Heart left ventricle (tissue), 16 donors: ENCODE measurements around the gene LINGO1. TPM values are rescaled to one million over a fixed set of nuclear protein-coding genes. Genes with fewer than 3 reads are reported as not detected.

ENCODE experiments used
- ATAC-seq, 4 donors: fragments of 200-7000 bp; cut with Tn5 transposase; one replicate each; pipeline ENCODE4 v1.9.1; 2020 to 2022; ENCODE audit warnings: moderate library complexity in 4 of 4, mild to moderate bottlenecking in 3 of 4, moderate number of reproducible peaks in 1 of 4
- DNase-seq, 5 donors: peaks; one replicate each; pipeline ENCODE4 v3.0.0-alpha.2; 2020
- H3K27ac ChIP-seq, 12 donors: fragments of 200-600 bp; sonication (generic) in 4 of 12; one replicate each; pipeline versions ENCODE4 v1.5.0 to v1.8.0; 2016 to 2022; ENCODE audit warnings: mild to moderate bottlenecking in 2 of 12
- H3K27me3 ChIP-seq, 9 donors: fragments of 200-600 bp; sonication (generic) in 2 of 9; one replicate each; pipeline versions ENCODE4 v1.5.1 to v1.8.0; 2016 to 2022; ENCODE audit warnings: mild to moderate bottlenecking in 3 of 9
- H3K36me3 ChIP-seq, 9 donors: fragments of 200-600 bp; sonication (generic) in 2 of 9; one replicate each; pipeline versions ENCODE4 v1.5.0 to v1.8.0; 2018 to 2022; ENCODE audit warnings: mild to moderate bottlenecking in 2 of 9
- H3K4me1 ChIP-seq, 12 donors: fragments of 200-600 bp; sonication (generic) in 4 of 12; one replicate each; pipeline versions ENCODE4 v1.5.0 to v1.8.0; 2016 to 2022; ENCODE audit warnings: mild to moderate bottlenecking in 3 of 12
- H3K4me3 ChIP-seq, 12 donors: fragments of 200-600 bp; sonication (generic) in 4 of 12; one replicate each; pipeline versions ENCODE4 v1.5.0 to v1.8.0; 2017 to 2022; ENCODE audit warnings: mild to moderate bottlenecking in 9 of 12, moderate library complexity in 4 of 12
- H3K9me3 ChIP-seq, 12 donors: fragments of 200-600 bp; sonication (generic) in 4 of 12; one replicate each; pipeline versions ENCODE4 v1.5.0 to v1.8.0; 2016 to 2022; ENCODE audit warnings: mild to moderate bottlenecking in 1 of 12
- CTCF ChIP-seq, 12 donors: fragments of 200-600 bp; sonication (generic) in 4 of 12; IDR thresholded peaks; one replicate each; pipeline versions ENCODE4 v1.5.0 to v1.8.0; 2018 to 2022; ENCODE audit warnings: antibody characterized with exemption in 12 of 12, mild to moderate bottlenecking in 5 of 12
- POLR2A ChIP-seq, 2 donors: fragments of 450-650 bp; IDR thresholded peaks; one replicate each; pipeline ENCODE4 v1.6.1; 2017; ENCODE audit warnings: antibody characterized with exemption in 2 of 2, mild to moderate bottlenecking in 2 of 2, moderate library complexity in 2 of 2
- WGBS, 4 donors: extraction: QIAGEN DNeasy Blood & Tissue Kit in 2 of 4; methylation state at CpG; one replicate each; pipeline versions ENCODE4 v1.1.5 to v1.1.7; 2013 to 2018; 5-methylcytosine and 5-hydroxymethylcytosine counted together
- intact Hi-C, 10 donors: fragments of 100-400 bp; cut with DNase I; formaldehyde crosslinking; loops; one replicate each; pipeline versions ENCODE4 v1.11.1 to v1.14.2; 2022
- long read RNA-seq, 3 donors: library from polyadenylated mRNA; unstranded; transcript quantifications; one replicate each; pipeline ENCODE4 v2.0.0, GENCODE V29; 2020 to 2021
- polyA plus RNA-seq, 2 donors: library from polyadenylated mRNA; stranded (reverse); fragments of 200-250 nt; gene quantifications; one replicate each; pipeline ENCODE4 v1.2.3, GENCODE V29; 2013
- total RNA-seq, 9 donors: library from RNA; depleted of rRNA in 2 of 9; stranded (reverse); fragments of >200 nt in 2 of 9; fragmentation: NEBNext Ultra II Directional in 3 of 9; extraction: Animal tissue kit (Norgen Biotek cat#: 25700) in 3 of 9; gene quantifications; one replicate each; pipeline versions ENCODE4 v1.1.0 to v1.2.4, GENCODE V29; 2016 to 2023
- donor health status: ischemic (EF 13 %, LVEDD 7.1; RV severe dilation, severe dysfunction).
- donor health status: healthy with polysubstance abuse.
- donor health status: DM: no; HTN: yes; CAD: no.
- donor health status: DM: no; HTN: no; CAD: no.
- donor health status: ischemic (EF 25% LVEDD 6.9; RV normal size, moderate dysfunction).
- donor health status: ischemic (EF 25% LVEDD 5.7; RV mildly dilated, moderate dysfunction).
- donor health status: healthy.
- donor health status: DM: yes; HTN: yes; CAD: no.
- donor health status: ischemic (EF 35%, LVEDD 5.7; RV mildly dilated, moderate dysfunction).
- donor health status: nonischemic (EF 11% LVEDD 7.7; RV severe dilation, severe dysfunction).
- donor health status: DM: yes; HTN: yes; CAD: no.
- donor health status: PGD.
- donor health status: ischemic (EF 29% LVEDD 5.4; RV normal size, mild dysfunction).
- donor health status: nonischemic (EF 23%, LVEDD 6.1; RV moderate dilation, normal function).

The LINGO1 gene, protein sequence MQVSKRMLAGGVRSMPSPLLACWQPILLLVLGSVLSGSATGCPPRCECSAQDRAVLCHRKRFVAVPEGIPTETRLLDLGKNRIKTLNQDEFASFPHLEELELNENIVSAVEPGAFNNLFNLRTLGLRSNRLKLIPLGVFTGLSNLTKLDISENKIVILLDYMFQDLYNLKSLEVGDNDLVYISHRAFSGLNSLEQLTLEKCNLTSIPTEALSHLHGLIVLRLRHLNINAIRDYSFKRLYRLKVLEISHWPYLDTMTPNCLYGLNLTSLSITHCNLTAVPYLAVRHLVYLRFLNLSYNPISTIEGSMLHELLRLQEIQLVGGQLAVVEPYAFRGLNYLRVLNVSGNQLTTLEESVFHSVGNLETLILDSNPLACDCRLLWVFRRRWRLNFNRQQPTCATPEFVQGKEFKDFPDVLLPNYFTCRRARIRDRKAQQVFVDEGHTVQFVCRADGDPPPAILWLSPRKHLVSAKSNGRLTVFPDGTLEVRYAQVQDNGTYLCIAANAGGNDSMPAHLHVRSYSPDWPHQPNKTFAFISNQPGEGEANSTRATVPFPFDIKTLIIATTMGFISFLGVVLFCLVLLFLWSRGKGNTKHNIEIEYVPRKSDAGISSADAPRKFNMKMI
- total RNA-seq (1 to 10 TPM in 7 of 9 donors, under 1 TPM in 2; 0.49 to 4.0 (median 1.7) TPM), polyA plus RNA-seq (1 to 10 TPM; 1.3 to 2.8 TPM)
- long read RNA-seq, donor 1, partial matches to known transcripts = 0 of 2 reads
- long read RNA-seq, donor 1, other reads (novel, unspliced or antisense) = 2 of 2 reads
- long read RNA-seq, donor 2, partial matches to known transcripts = 0 of 2 reads
- long read RNA-seq, donor 2, other reads (novel, unspliced or antisense) = 2 of 2 reads
- long read RNA-seq, donor 3 = 0 reads

- no peaks in the 10 kb centered on the region for H3K9me3 ChIP-seq
- peak within 1 kb of the TSS in 6 of 12 donors; percentile 5 to 65 (median 54) for H3K27ac ChIP-seq
- H3K36me3 ChIP-seq = no peaks in the 10 kb centered on the region
- H3K27me3 ChIP-seq = peaks cover 5 to 54% (median 30%) of the 10 kb centered on the region in 9 donors
- H3K4me3 ChIP-seq = peak within 1 kb of the TSS; percentile 40 to 66 (median 56)
- 0 to 4% (median 1%) methylated on average over 5 to 88 of the region's 88 CpGs for WGBS, 4 donors
- H3K4me1 ChIP-seq = peaks cover 0 to 37% (median 11%) of the 10 kb centered on the region in 12 donors
- ATAC-seq (peak in 2 of 4 donors; percentile 2 to 24), DNase-seq (peak in 2 of 5 donors; percentile 48 to 51)
- intact Hi-C loops = loop anchor here in 7 of 10 donors (1.0 to 10.0 kb wide), 7 partner anchors 90 to 525 kb away; no protein-coding TSS in a partner anchor
- TF ChIP-seq POLR2A (IDR thresholded peaks at IDR 0.05) (no peak), CTCF (IDR thresholded peaks at IDR 0.05) (no peak)
Observed at GRCh38 chr15:77632534-77633133, at the start of gene LINGO1. Gene LINGO1 (minus strand): TSS chr15:77632912. CDS start chr15:77632315, 597 bp downstream.

DNA sequence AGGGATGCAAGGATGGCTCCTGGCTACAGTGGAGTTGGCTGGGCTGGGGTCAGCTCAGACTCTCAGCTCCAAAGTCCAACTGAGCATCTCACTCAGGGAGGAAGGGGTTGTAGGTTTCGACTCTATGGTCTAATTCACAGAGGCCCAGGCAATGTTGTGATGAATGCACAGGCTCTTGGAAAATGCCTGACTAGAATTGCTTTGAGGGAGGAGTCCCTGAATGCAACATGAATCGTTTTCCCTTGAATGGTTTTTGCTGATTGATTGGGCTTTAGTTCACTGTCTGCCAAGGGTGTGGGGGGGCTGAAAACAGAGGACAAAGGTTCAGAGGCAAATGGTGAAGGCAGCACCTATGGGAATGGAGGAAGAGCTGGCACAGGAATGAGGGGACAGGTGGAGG is 48.6 kb upstream of the LINGO1 start:
- Histone ChIP-seq H3K36me3 (no peaks in the 10 kb centered on the region), H3K27ac (no peak overlapping the region), H3K27me3 (peaks cover 0 to 6% (median 0%) of the 10 kb centered on the region in 9 donors), H3K4me1 (peaks cover 0 to 2% (median 0%) of the 10 kb centered on the region in 12 donors), H3K4me3 (no peak overlapping the region), H3K9me3 (no peaks in the 10 kb centered on the region)
- TF ChIP-seq CTCF (IDR thresholded peaks at IDR 0.05) = no peak
- no peak for TF ChIP-seq POLR2A (IDR thresholded peaks at IDR 0.05)
- 60 to 69% (median 64%) methylated on average over 2 of the region's 2 CpGs for WGBS, 4 donors
- intact Hi-C loops = no loop called here
- DNase-seq (no peak), ATAC-seq (no peak)

DNA sequence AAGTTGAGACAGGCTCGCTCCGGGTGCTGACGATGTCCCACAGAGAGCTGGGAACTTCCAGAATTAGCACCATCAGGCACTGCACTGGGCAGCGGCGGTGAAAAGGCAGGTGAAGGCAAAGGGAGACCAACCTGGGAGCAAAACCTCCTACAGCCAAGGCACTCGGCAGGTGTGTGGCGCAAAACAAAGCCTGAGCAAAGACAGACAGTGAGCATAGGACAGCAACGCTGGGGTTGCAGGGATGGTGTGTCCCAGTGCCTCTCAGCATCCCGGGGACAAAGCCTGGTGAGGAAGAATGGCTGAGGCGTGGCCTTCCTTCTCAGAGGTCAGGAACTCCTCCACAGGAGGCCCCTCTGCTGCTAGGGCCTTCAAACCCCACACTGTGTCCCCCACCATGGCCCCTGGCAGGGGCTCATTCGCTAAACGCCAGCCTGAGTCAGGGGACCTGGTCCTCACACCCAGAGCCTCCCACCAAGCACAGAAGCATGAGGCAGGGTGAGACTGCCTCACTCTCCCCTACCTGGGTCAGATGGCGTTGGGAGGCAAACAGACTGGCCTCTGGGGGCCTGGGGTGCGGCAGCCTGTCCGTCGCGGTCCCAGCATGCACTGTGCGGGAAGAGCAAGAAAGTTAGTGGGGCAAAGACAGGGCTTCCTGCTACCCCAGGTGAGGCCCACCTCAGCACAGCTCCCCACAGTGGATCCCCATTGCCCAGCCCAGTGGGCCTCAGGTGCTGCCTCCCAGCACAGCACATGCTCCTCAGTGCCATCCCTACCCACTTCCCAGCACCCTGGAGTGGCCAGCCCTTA is 44.1 kb upstream of the LINGO1 start:
- DNase-seq (no peak), ATAC-seq (no peak)
- H3K4me3 ChIP-seq = no peak overlapping the region
- peak overlapping the region in 2 of 12 donors; percentile 31 to 67 for H3K27ac ChIP-seq
- no peaks in the 10 kb centered on the region for H3K36me3 ChIP-seq
- peaks cover 0 to 9% (median 0%) of the 10 kb centered on the region in 9 donors for H3K27me3 ChIP-seq
- no peaks in the 10 kb centered on the region for H3K9me3 ChIP-seq
- TF ChIP-seq CTCF (IDR thresholded peaks at IDR 0.05) (no peak), POLR2A (IDR thresholded peaks at IDR 0.05) (no peak)
- WGBS, 4 donors = 70 to 84% (median 79%) methylated on average over 10 to 18 of the region's 18 CpGs
- intact Hi-C loops = no loop called here
- peaks cover 0 to 11% (median 0%) of the 10 kb centered on the region in 12 donors for H3K4me1 ChIP-seq
